Suprapubic skin (tissue), 4 donors: Measurements from ENCODE around the gene FBXL22. TPM values are rescaled to one million over a fixed set of nuclear protein-coding genes. Genes with fewer than 3 reads are reported as not detected.

Experiments used
- DNase-seq, 2 donors: peaks; one replicate each; pipeline ENCODE4 v3.0.0-alpha.2; 2019; ENCODE audit warnings: low spot score in 2 of 2
- H3K27ac ChIP-seq: fragments of 200-600 bp; sonication (generic); one replicate; pipeline ENCODE4 v1.5.1; 2019
- H3K27me3 ChIP-seq: fragments of 200-600 bp; sonication (generic); one replicate; pipeline ENCODE4 v1.5.1; 2019
- H3K36me3 ChIP-seq: fragments of 200-600 bp; sonication (generic); one replicate; pipeline ENCODE4 v1.5.1; 2019
- H3K4me1 ChIP-seq: fragments of 200-600 bp; sonication (generic); one replicate; pipeline ENCODE4 v1.5.1; 2019
- H3K4me3 ChIP-seq: fragments of 200-600 bp; sonication (generic); one replicate; pipeline ENCODE4 v1.5.1; 2019; ENCODE audit warnings: mild to moderate bottlenecking
- H3K9me3 ChIP-seq: fragments of 200-600 bp; sonication (generic); one replicate; pipeline ENCODE4 v1.5.1; 2019
- CTCF ChIP-seq, 2 donors: fragments of 200-600 bp in 1 of 2; fragments of 450-650 bp in 1 of 2; sonication (generic) in 1 of 2; IDR thresholded peaks; one replicate each; pipeline ENCODE4 v1.5.1; 2016 to 2019; ENCODE audit warnings: antibody characterized with exemption in 2 of 2, mild to moderate bottlenecking in 1 of 2, moderate library complexity in 1 of 2
- EP300 ChIP-seq: sonication (generic); formaldehyde crosslinking; IDR thresholded peaks from one replicate; pipeline ENCODE4 v1.6.1; 2017; ENCODE audit warnings: antibody characterized with exemption
- POLR2A ChIP-seq, 2 donors: fragments of 450-650 bp; IDR thresholded peaks; one replicate each; pipeline ENCODE4 v1.6.1; 2017; ENCODE audit warnings: antibody characterized with exemption in 2 of 2, mild to moderate bottlenecking in 2 of 2, moderate library complexity in 2 of 2
- POLR2AphosphoS5 ChIP-seq, 3 donors: sonication (generic); formaldehyde crosslinking; IDR thresholded peaks; one replicate each; pipeline ENCODE4 v1.6.1; 2017; ENCODE audit warnings: antibody characterized with exemption in 3 of 3
- WGBS: methylation state at CpG from one replicate; pipeline ENCODE4 v1.1.5; 2018; 5-methylcytosine and 5-hydroxymethylcytosine counted together
- total RNA-seq, 4 donors: library from RNA; depleted of rRNA; stranded (reverse); fragments of >200 nt; gene quantifications; one replicate each; pipeline ENCODE4 v1.1.0, GENCODE V29; 2016

Gene FBXL22
- total RNA-seq, 4 donors from 2014 or later, result 1.5 to 2.2 (median 1.5) TPM; not detected in 1

DNA sequence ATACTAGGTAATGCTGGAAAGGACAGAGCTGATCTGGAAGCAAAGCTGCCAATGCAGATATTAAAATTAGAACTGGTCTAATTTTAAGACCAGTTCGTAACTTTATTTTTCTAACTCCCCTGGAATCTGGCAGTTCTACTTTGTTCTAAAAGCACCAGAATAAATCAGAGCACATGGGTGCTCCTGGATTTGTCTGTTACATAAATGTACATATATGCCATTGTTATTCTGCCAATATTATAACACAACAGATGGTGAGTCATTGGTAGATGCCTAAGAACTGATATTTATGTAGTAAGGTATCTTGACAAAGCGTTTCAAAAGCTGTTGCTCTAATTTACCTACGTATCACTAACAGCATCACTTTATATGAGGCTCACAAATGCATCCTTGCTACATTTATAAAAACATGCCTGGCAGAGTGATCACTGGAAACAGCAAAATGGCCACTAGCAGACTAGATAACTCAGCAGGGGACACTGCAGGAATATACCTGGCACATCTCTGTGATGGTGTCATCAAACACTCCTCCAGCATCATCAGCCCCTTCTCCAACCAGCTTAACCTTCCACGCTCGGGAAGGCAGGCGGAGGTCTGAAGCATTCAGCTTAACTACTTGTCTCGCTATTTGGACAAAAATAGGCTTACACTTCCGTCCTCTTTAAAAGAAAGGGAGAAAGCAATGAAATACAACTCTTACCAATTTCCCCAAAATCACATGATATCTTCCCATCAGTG lies 26.2 kb downstream of the FBXL22 start:
- H3K9me3 ChIP-seq, result no peaks in the 10 kb centered on the region
- peaks cover 67% of the 10 kb centered on the region for H3K36me3 ChIP-seq
- H3K4me3 ChIP-seq, result no peak overlapping the region
- 92% methylated on average over 8 of the region's 8 CpGs for WGBS
- no peak overlapping the region for H3K27ac ChIP-seq
- H3K27me3 ChIP-seq, result no peaks in the 10 kb centered on the region
- TF ChIP-seq POLR2AphosphoS5 (IDR thresholded peaks at IDR 0.05) (no peak), EP300 (no peak), CTCF (IDR thresholded peaks at IDR 0.05) (no peak), POLR2A (IDR thresholded peaks at IDR 0.05) (no peak)
- no peak for DNase-seq
- H3K4me1 ChIP-seq, result no peaks in the 10 kb centered on the region

DNA sequence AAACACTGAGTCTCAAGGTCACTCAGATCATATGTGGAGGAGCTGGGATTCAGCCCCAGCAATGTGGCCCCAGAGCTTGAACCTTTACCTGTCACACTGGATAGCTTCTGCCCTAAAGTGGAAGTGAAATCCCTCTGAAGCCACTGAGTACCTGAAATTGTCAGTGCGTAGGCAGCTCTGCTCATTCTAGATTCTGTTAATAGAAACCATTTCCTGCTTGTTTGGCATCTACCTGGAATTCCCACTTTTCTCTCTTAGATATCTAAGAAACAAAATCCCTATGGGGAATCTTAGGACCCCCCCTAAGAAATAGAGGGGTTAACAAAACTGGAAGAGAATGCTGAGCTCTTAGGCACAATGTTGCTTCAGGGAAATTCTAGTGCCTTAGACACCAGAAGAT lies 29.8 kb downstream of the FBXL22 start:
- H3K36me3 ChIP-seq, result peaks cover 95% of the 10 kb centered on the region
- WGBS, result 100% methylated on average over 1 of the region's 1 CpG

GRCh38 chr15:63628123-63628822 lies 31.1 kb downstream of the FBXL22 start:
- 82% methylated on average over 13 of the region's 13 CpGs for WGBS
- H3K27ac ChIP-seq, result peak overlapping the region; percentile 22
- DNase-seq, result no peak
- H3K4me1 ChIP-seq, result no peaks in the 10 kb centered on the region
- TF ChIP-seq POLR2AphosphoS5 (IDR thresholded peaks at IDR 0.05), result no peak
- TF ChIP-seq POLR2A (IDR thresholded peaks at IDR 0.05), result no peak
- no peak for TF ChIP-seq EP300
- TF ChIP-seq CTCF (IDR thresholded peaks at IDR 0.05), result no peak
- H3K9me3 ChIP-seq, result no peaks in the 10 kb centered on the region
- H3K4me3 ChIP-seq, result no peak overlapping the region
- H3K27me3 ChIP-seq, result no peaks in the 10 kb centered on the region
- peaks cover 95% of the 10 kb centered on the region for H3K36me3 ChIP-seq

More for the DNA sequence above, 29.8 kb downstream of the FBXL22 start:
- Histone ChIP-seq H3K9me3 (no peaks in the 10 kb centered on the region), H3K4me1 (no peaks in the 10 kb centered on the region), H3K27me3 (no peaks in the 10 kb centered on the region), H3K4me3 (no peak overlapping the region), H3K27ac (no peak overlapping the region)
- no peak for TF ChIP-seq POLR2AphosphoS5 (IDR thresholded peaks at IDR 0.05)
- TF ChIP-seq POLR2A (IDR thresholded peaks at IDR 0.05), result no peak
- no peak for TF ChIP-seq CTCF (IDR thresholded peaks at IDR 0.05)
- TF ChIP-seq EP300, result no peak
- no peak for DNase-seq

DNA sequence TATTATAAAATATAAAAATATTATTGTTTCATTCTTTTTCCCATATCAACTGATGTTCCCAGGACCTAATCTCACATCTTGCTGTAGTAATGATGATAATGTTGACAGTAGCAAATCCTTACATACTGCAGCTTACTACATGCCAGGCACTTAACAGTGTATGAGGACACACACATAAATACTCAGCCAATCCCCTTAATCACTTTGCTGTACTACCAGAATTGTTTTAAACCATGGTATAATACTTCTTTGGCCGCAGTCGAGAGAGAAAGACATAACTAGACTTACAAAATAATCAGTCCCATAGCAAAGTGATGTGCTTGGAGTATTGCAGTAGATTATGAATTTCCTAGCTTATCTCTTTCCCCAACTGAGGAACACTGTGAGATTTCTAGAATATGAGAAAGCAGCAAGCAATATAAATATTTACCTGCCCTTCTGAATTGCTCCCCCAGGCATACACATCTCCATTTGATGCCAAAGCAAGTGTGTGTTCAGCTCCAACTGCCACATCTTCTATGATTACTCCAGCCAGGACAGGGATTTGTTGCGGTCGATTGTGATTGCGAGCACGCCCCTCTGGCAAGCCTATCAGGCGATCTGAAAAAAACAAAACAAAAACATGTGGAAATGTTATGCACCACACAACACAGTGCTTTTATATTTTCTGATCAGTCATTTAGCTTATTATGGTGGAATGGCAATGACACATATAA lies 33.0 kb downstream of the FBXL22 start:
- H3K27me3 ChIP-seq, result no peaks in the 10 kb centered on the region
- WGBS, result 68% methylated on average over 7 of the region's 7 CpGs
- no peaks in the 10 kb centered on the region for H3K4me1 ChIP-seq
- H3K27ac ChIP-seq, result no peak overlapping the region
- H3K4me3 ChIP-seq, result no peak overlapping the region
- no peaks in the 10 kb centered on the region for H3K9me3 ChIP-seq
- DNase-seq, result no peak
- peaks cover 96% of the 10 kb centered on the region for H3K36me3 ChIP-seq
- no peak for TF ChIP-seq POLR2A (IDR thresholded peaks at IDR 0.05)
- TF ChIP-seq CTCF (IDR thresholded peaks at IDR 0.05), result no peak
- no peak for TF ChIP-seq EP300
- TF ChIP-seq POLR2AphosphoS5 (IDR thresholded peaks at IDR 0.05), result no peak

DNA sequence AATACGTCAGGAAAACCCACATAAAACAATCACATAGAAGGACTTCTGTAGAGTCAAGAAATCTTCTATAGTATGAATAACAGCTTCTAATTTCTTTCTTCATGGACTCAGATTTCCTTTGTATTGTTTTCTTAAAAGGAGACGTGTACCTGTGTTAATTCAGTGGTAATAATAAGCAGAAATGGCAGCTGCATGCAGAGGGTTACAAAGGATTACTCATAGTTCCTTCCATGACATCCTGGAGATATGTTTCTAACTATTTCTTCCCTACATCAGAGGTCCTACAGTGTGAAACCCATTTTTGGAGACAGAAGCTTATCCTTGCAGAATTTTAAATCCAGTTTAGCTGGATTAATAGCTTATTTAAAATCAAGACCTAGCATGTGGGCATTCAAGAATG lies 36.1 kb downstream of the FBXL22 start:
- DNase-seq, result no peak
- Histone ChIP-seq H3K27me3 (no peaks in the 10 kb centered on the region), H3K4me1 (no peaks in the 10 kb centered on the region), H3K27ac (no peak overlapping the region), H3K9me3 (no peaks in the 10 kb centered on the region), H3K4me3 (no peak overlapping the region), H3K36me3 (peaks cover 97% of the 10 kb centered on the region)
- 88% methylated on average over 2 of the region's 2 CpGs for WGBS
- TF ChIP-seq EP300 (no peak), POLR2A (IDR thresholded peaks at IDR 0.05) (no peak), CTCF (IDR thresholded peaks at IDR 0.05) (no peak), POLR2AphosphoS5 (IDR thresholded peaks at IDR 0.05) (no peak)
